Endodermal cell (in vitro differentiated cells): ENCODE data around the gene DENND1C. TPM values are rescaled to one million over a fixed set of nuclear protein-coding genes. Genes with fewer than 3 reads are reported as not detected.

Experiments
- DNase-seq: peaks from one replicate; pipeline ENCODE4 v3.0.0-alpha.2; 2017
- H3K27ac ChIP-seq: 2 replicates; pipeline ENCODE4 v1.5.1; 2013; ENCODE audit warnings: mild to moderate bottlenecking, low read depth, low read length, moderate library complexity
- H3K27me3 ChIP-seq: 2 replicates; pipeline ENCODE4 v1.6.1; 2013; ENCODE audit warnings: mild to moderate bottlenecking, low read length, moderate library complexity; ENCODE audit not compliant: insufficient read depth, control insufficient read depth, poor library complexity, severe bottlenecking
- H3K36me3 ChIP-seq: 2 replicates; pipeline ENCODE4 v1.7.0; 2013; ENCODE audit warnings: mild to moderate bottlenecking, low read length, moderate library complexity; ENCODE audit not compliant: control insufficient read depth, insufficient read depth
- H3K4me1 ChIP-seq: one replicate; pipeline ENCODE4 v1.7.0; 2013; ENCODE audit warnings: low read length; ENCODE audit not compliant: control insufficient read depth, insufficient read depth
- H3K4me3 ChIP-seq: 2 replicates; pipeline ENCODE4 v1.5.1; 2013; ENCODE audit warnings: mild to moderate bottlenecking, low read length, moderate library complexity
- H3K9ac ChIP-seq: 2 replicates; pipeline ENCODE4 v1.6.1; 2013; ENCODE audit warnings: mild to moderate bottlenecking, low read length, moderate library complexity; ENCODE audit not compliant: poor library complexity, severe bottlenecking; ENCODE audit errors: extremely low read depth
- H3K9me3 ChIP-seq: 2 replicates; pipeline ENCODE4 v1.6.1; 2013; ENCODE audit warnings: mild to moderate bottlenecking, low read length, moderate library complexity; ENCODE audit not compliant: control insufficient read depth
- H3K27ac Mint-ChIP-seq: 2 replicates; pipeline ENCODE4 v1.8.0; 2020; ENCODE audit warnings: mixed read lengths
- H3K27me3 Mint-ChIP-seq: 2 replicates; pipeline ENCODE4 v1.8.0; 2021; ENCODE audit warnings: mild to moderate bottlenecking, mixed read lengths; ENCODE audit not compliant: insufficient read depth
- H3K36me3 Mint-ChIP-seq: 2 replicates; pipeline ENCODE4 v1.8.0; 2020; ENCODE audit warnings: low read depth, mixed read lengths
- H3K4me1 Mint-ChIP-seq: 2 replicates; pipeline ENCODE4 v1.8.0; 2020; ENCODE audit warnings: mixed read lengths
- H3K4me3 Mint-ChIP-seq: 2 replicates; pipeline ENCODE4 v1.8.0; 2020; ENCODE audit warnings: mild to moderate bottlenecking, moderate library complexity, mixed read lengths
- H3K9me3 Mint-ChIP-seq: 2 replicates; pipeline ENCODE4 v1.8.0; 2020; ENCODE audit warnings: mild to moderate bottlenecking, mixed read lengths
- WGBS, 2 experiments: methylation state at CpG; one replicate each; pipeline versions ENCODE4 v1.1.5 to v1.1.7; 2013; ENCODE audit warnings: missing lambda C conversion rate in 2 of 2, mixed read lengths in 1 of 2; ENCODE audit not compliant: insufficient coverage in 1 of 2, insufficient read length in 1 of 2; 5-methylcytosine and 5-hydroxymethylcytosine counted together
- total RNA-seq, 2 donors: library from RNA; stranded (reverse); fragmentation: NEBNext Ultra II Directional in 1 of 2; extraction: Animal tissue kit (Norgen Biotek cat#: 25700) in 1 of 2; gene quantifications; 2 replicates in 1 of 2; 3 replicates in 1 of 2; pipeline ENCODE4 v1.2.1, GENCODE V29; 2021
- TF ChIP-seq, protein P1 (sequence below): fragments of 200-600 bp; sonication (generic); conservative IDR thresholded peaks from 2 replicates; pipeline ENCODE4 v1.5.0; 2021; ENCODE audit warnings: antibody characterized with exemption, mild to moderate bottlenecking

The DENND1C gene
- total RNA-seq, 2 donors from 2014 or later: 1.7 to 2.1 TPM

GRCh38 chr19:6489278-6490061 is 7.9 kb upstream of the DENND1C start:
- no peak overlapping the region for H3K4me3 ChIP-seq
- Mint-ChIP-seq H3K36me3 (no peaks in the 10 kb centered on the region), H3K4me1 (peaks cover 2% of the 10 kb centered on the region), H3K27me3 (peaks cover 7% of the 10 kb centered on the region), H3K4me3 (no peak overlapping the region), H3K27ac (no peak overlapping the region), H3K9me3 (peaks cover 8% of the 10 kb centered on the region)
- no peak overlapping the region for H3K9ac ChIP-seq
- no peak for DNase-seq
- no peak overlapping the region for H3K27ac ChIP-seq
- no peaks in the 10 kb centered on the region for H3K27me3 ChIP-seq
- TF ChIP-seq, protein P1, sequence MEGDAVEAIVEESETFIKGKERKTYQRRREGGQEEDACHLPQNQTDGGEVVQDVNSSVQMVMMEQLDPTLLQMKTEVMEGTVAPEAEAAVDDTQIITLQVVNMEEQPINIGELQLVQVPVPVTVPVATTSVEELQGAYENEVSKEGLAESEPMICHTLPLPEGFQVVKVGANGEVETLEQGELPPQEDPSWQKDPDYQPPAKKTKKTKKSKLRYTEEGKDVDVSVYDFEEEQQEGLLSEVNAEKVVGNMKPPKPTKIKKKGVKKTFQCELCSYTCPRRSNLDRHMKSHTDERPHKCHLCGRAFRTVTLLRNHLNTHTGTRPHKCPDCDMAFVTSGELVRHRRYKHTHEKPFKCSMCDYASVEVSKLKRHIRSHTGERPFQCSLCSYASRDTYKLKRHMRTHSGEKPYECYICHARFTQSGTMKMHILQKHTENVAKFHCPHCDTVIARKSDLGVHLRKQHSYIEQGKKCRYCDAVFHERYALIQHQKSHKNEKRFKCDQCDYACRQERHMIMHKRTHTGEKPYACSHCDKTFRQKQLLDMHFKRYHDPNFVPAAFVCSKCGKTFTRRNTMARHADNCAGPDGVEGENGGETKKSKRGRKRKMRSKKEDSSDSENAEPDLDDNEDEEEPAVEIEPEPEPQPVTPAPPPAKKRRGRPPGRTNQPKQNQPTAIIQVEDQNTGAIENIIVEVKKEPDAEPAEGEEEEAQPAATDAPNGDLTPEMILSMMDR: no peak
- H3K36me3 ChIP-seq: no peaks in the 10 kb centered on the region
- 72% methylated on average over 11 to 15 of the region's 15 CpGs for WGBS, 2 experiments
- no peaks in the 10 kb centered on the region for H3K4me1 ChIP-seq
- H3K9me3 ChIP-seq: no peaks in the 10 kb centered on the region

DNA sequence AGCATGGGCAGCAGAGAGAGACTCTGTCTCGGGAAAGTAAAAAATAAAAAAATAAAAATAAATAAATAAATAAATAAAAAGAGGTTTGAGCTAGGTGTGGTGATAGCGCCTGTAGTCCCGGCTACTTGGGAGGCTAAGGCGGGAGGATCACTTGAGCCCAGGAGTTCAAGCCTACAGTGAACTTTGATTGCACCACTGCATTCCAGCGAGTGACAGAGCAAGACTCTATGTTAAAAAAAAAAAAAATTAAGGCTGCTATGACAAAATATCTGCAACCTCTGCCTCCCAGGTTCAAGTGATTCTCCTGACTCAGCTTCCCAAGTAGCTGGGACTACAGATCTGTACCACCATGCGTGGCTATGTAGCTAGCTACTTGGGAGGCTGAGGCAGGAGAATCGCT is 3.2 kb upstream of the DENND1C start:
- 92 to 100% methylated on average over 5 to 6 of the region's 7 CpGs for WGBS, 2 experiments
- Mint-ChIP-seq H3K36me3 (no peaks in the 10 kb centered on the region), H3K4me3 (no peak overlapping the region), H3K4me1 (no peaks in the 10 kb centered on the region), H3K27ac (no peak overlapping the region), H3K27me3 (peaks cover 11% of the 10 kb centered on the region), H3K9me3 (no peaks in the 10 kb centered on the region)
- Histone ChIP-seq H3K27ac (no peak overlapping the region), H3K36me3 (no peaks in the 10 kb centered on the region), H3K9ac (no peak overlapping the region), H3K4me1 (no peaks in the 10 kb centered on the region), H3K27me3 (no peaks in the 10 kb centered on the region), H3K9me3 (no peaks in the 10 kb centered on the region), H3K4me3 (no peak overlapping the region)
- TF ChIP-seq, protein P1: no peak
- DNase-seq: no peak

DNA sequence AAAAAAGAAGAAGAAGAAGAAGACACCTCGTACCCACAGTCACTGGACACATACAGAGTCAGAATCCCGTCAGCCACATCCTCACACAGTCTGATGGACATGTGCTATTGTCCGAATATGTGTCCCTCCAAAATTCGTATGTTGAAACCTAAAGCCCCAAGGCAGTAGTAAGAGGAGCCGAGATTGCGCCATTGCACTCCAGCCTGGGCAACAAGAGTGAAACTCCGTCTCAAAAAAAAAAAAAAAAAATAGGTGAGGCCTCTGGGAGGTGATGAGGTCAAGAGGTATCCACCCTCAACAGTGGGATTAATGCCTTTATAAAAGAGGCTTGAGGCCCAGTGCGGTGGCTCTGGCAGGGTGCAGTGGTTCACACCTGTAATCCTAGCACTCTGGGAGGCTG is 2.6 kb upstream of the DENND1C start:
- H3K4me3 Mint-ChIP-seq: no peak overlapping the region
- peaks cover 10% of the 10 kb centered on the region for H3K27me3 Mint-ChIP-seq
- Histone ChIP-seq H3K27me3 (no peaks in the 10 kb centered on the region), H3K9ac (no peak overlapping the region), H3K36me3 (no peaks in the 10 kb centered on the region), H3K27ac (no peak overlapping the region), H3K4me3 (no peak overlapping the region), H3K4me1 (no peaks in the 10 kb centered on the region), H3K9me3 (no peaks in the 10 kb centered on the region)
- H3K27ac Mint-ChIP-seq: no peak overlapping the region
- no peaks in the 10 kb centered on the region for H3K4me1 Mint-ChIP-seq
- TF ChIP-seq, protein P1: no peak
- H3K9me3 Mint-ChIP-seq: no peaks in the 10 kb centered on the region
- DNase-seq: no peak
- 95 to 100% methylated on average over 5 to 8 of the region's 8 CpGs for WGBS, 2 experiments
- H3K36me3 Mint-ChIP-seq: no peaks in the 10 kb centered on the region
